HG03045 (cell line): Measurements from ENCODE around the gene SPAG6.
"Not testable (repeated sequence)": the region's sequence is repeated elsewhere in the genome, so short reads cannot be mapped to it uniquely, and the experiment has no call there.

Experiments used
- ATAC-seq: cut with Tn5 transposase; IDR thresholded peaks from one replicate; pipeline ENCODE4 v1.9.1; 2021; ENCODE audit warnings: mild to moderate bottlenecking, moderate library complexity; ENCODE audit not compliant: unreplicated experiment

Gene SPAG6

GRCh38 chr10:22341190-22341925, 3.9 kb upstream of the SPAG6 start:
- peak; percentile 13 for ATAC-seq

GRCh38 chr10:22341926-22342196, 3.4 kb upstream of the SPAG6 start:
- no peak for ATAC-seq

GRCh38 chr10:22342421-22342820, 2.9 kb upstream of the SPAG6 start:
- no peak for ATAC-seq

- ATAC-seq, result no peak
Measured at GRCh38 chr10:22343731-22344130, 1.6 kb upstream of the SPAG6 start.

- ATAC-seq, result no peak
Measured at GRCh38 chr10:22344249-22344648, 1.0 kb upstream of the SPAG6 start.

GRCh38 chr10:22344781-22345300, 455 bp upstream of the SPAG6 start:
- ATAC-seq, result no peak

GRCh38 chr10:22346096-22346661, 883 bp downstream of the SPAG6 start:
- ATAC-seq, result no peak

- no peak for ATAC-seq
Measured at GRCh38 chr10:22349755-22350154, 4.5 kb downstream of the SPAG6 start.

GRCh38 chr10:22351131-22351703, 5.9 kb downstream of the SPAG6 start:
- ATAC-seq, result no peak

GRCh38 chr10:22356324-22356873, 11.1 kb downstream of the SPAG6 start:
- no peak for ATAC-seq

- not testable (repeated sequence) for ATAC-seq
Measured at GRCh38 chr10:22357770-22358169, 12.5 kb downstream of the SPAG6 start.

GRCh38 chr10:22363305-22363704, 18.0 kb downstream of the SPAG6 start:
- no peak for ATAC-seq

GRCh38 chr10:22364407-22365140, 19.3 kb downstream of the SPAG6 start:
- no peak for ATAC-seq

GRCh38 chr10:22365233-22365632, 19.9 kb downstream of the SPAG6 start:
- ATAC-seq, result peak; percentile 53

- ATAC-seq, result no peak
Measured at GRCh38 chr10:22365644-22366434, 20.5 kb downstream of the SPAG6 start.

- no peak for ATAC-seq
Measured at GRCh38 chr10:22366435-22366703, 21.1 kb downstream of the SPAG6 start.

- ATAC-seq, result no peak
Measured at GRCh38 chr10:22366771-22367170, 21.5 kb downstream of the SPAG6 start.

GRCh38 chr10:22367471-22367870, 22.2 kb downstream of the SPAG6 start:
- ATAC-seq, result no peak

- no peak for ATAC-seq
Measured at GRCh38 chr10:22368402-22368801, 23.1 kb downstream of the SPAG6 start.

GRCh38 chr10:22368981-22369380, 23.7 kb downstream of the SPAG6 start:
- ATAC-seq, result no peak
